Transverse colon (tissue), 4 donors: ENCODE measurements around the gene SLC13A4.

Experiments
- CTCF ChIP-seq, 5 experiments: fragments of 200-600 bp in 3 of 5; fragments of 450-650 bp in 2 of 5; sonication (generic) in 3 of 5; IDR thresholded peaks; 1 replicate in 2 of 5; 2 replicates in 3 of 5; pipeline ENCODE4 v1.5.1; 2016 to 2017; ENCODE audit warnings: antibody characterized with exemption in 5 of 5, inconsistent platforms in 3 of 5, mild to moderate bottlenecking in 2 of 5, moderate library complexity in 1 of 5
- EP300 ChIP-seq: sonication (generic); formaldehyde crosslinking; IDR thresholded peaks from one replicate; pipeline ENCODE4 v1.6.1; 2017; ENCODE audit warnings: antibody characterized with exemption, low read depth
- POLR2A ChIP-seq: fragments of 450-650 bp; IDR thresholded peaks from one replicate; pipeline ENCODE4 v1.6.1; 2016; ENCODE audit warnings: antibody characterized with exemption, mild to moderate bottlenecking, moderate library complexity
- POLR2AphosphoS5 ChIP-seq, 3 donors: sonication (generic); formaldehyde crosslinking; IDR thresholded peaks; one replicate each; pipeline ENCODE4 v1.6.1; 2016; ENCODE audit warnings: antibody characterized with exemption in 3 of 3

GRCh38 chr7:135666846-135667245 lies 61.1 kb downstream of the SLC13A4 start:
- TF ChIP-seq CTCF (IDR thresholded peaks at IDR 0.05) = no peak
- no peak for TF ChIP-seq POLR2A
- TF ChIP-seq POLR2AphosphoS5 (IDR thresholded peaks at IDR 0.05) = no peak
- TF ChIP-seq EP300 = no peak
